H9 (cell line): ENCODE measurements around the gene SLC35A2. TPM values are rescaled to one million over a fixed set of nuclear protein-coding genes. Genes with fewer than 3 reads are reported as not detected.

Experiments used
- DNase-seq: peaks from one replicate; pipeline ENCODE4 v3.0.0-alpha.2; 2017
- H2AFZ ChIP-seq: one replicate; pipeline ENCODE4 v1.6.1; 2013; ENCODE audit warnings: mild to moderate bottlenecking, low read length, control low read depth, moderate library complexity
- H2AK5ac ChIP-seq: 2 replicates; pipeline ENCODE4 v1.6.1; 2013; ENCODE audit warnings: low read length, control low read depth, mixed read lengths; ENCODE audit not compliant: insufficient read length
- H2BK120ac ChIP-seq: one replicate; pipeline ENCODE4 v1.6.1; 2013; ENCODE audit warnings: low read depth, mild to moderate bottlenecking, low read length, control low read depth, inconsistent platforms; ENCODE audit not compliant: poor library complexity, severe bottlenecking
- H2BK12ac ChIP-seq: 2 replicates; pipeline ENCODE4 v1.6.1; 2013; ENCODE audit warnings: low read length, control low read depth, mixed read lengths, low read depth; ENCODE audit not compliant: insufficient read length
- H2BK15ac ChIP-seq: 2 replicates; pipeline ENCODE4 v1.6.1; 2013; ENCODE audit warnings: low read depth, low read length, control low read depth
- H2BK20ac ChIP-seq: one replicate; pipeline ENCODE4 v1.6.1; 2013; ENCODE audit warnings: low read depth, mild to moderate bottlenecking, low read length, control low read depth, inconsistent platforms; ENCODE audit not compliant: poor library complexity, severe bottlenecking
- H2BK5ac ChIP-seq: 2 replicates; pipeline ENCODE4 v1.6.1; 2013; ENCODE audit warnings: low read length, control low read depth, mixed read lengths; ENCODE audit not compliant: insufficient read length
- H3K14ac ChIP-seq: 2 replicates; pipeline ENCODE4 v1.6.1; 2013; ENCODE audit warnings: low read length, control low read depth; ENCODE audit not compliant: insufficient read depth
- H3K18ac ChIP-seq: 2 replicates; pipeline ENCODE4 v1.6.1; 2013; ENCODE audit warnings: low read depth, mild to moderate bottlenecking, mixed read lengths, low read length, control low read depth; ENCODE audit not compliant: insufficient read length
- H3K23ac ChIP-seq: 2 replicates; pipeline ENCODE4 v1.6.1; 2013; ENCODE audit warnings: low read length, control low read depth, mixed read lengths, low read depth; ENCODE audit not compliant: insufficient read length
- H3K23me2 ChIP-seq: 2 replicates; pipeline ENCODE4 v1.6.1; 2013; ENCODE audit warnings: low read depth, mild to moderate bottlenecking, mixed read lengths, low read length, control low read depth; ENCODE audit not compliant: insufficient read length, poor library complexity, severe bottlenecking
- H3K27ac ChIP-seq: 2 replicates; pipeline ENCODE4 v1.5.1; 2013; ENCODE audit warnings: low read length, control low read depth, mixed read lengths, low read depth; ENCODE audit not compliant: insufficient read length
- H3K27me3 ChIP-seq: 2 replicates; pipeline ENCODE4 v1.6.1; 2013; ENCODE audit warnings: low read length, control low read depth, inconsistent platforms; ENCODE audit not compliant: insufficient read depth
- H3K4ac ChIP-seq: 2 replicates; pipeline ENCODE4 v1.6.1; 2013; ENCODE audit warnings: low read depth, mild to moderate bottlenecking, control low read depth, inconsistent platforms, low read length, moderate library complexity
- H3K4me1 ChIP-seq: 2 replicates; pipeline ENCODE4 v1.6.1; 2013; ENCODE audit warnings: low read length, control low read depth, inconsistent platforms; ENCODE audit not compliant: insufficient read depth
- H3K4me2 ChIP-seq: 2 replicates; pipeline ENCODE4 v1.6.1; 2013; ENCODE audit warnings: low read length, control low read depth, mixed read lengths; ENCODE audit not compliant: insufficient read length, insufficient read depth
- H3K56ac ChIP-seq: 2 replicates; pipeline ENCODE4 v1.6.1; 2013; ENCODE audit warnings: low read depth, mild to moderate bottlenecking, mixed read lengths, low read length, control low read depth; ENCODE audit not compliant: insufficient read length
- H3K79me1 ChIP-seq: 2 replicates; pipeline ENCODE4 v1.6.1; 2013; ENCODE audit warnings: low read depth, mild to moderate bottlenecking, moderate library complexity, low read length, control low read depth, inconsistent platforms; ENCODE audit not compliant: insufficient read depth, poor library complexity, severe bottlenecking
- H3K79me2 ChIP-seq: 2 replicates; pipeline ENCODE4 v1.6.1; 2013; ENCODE audit warnings: low read length, control low read depth, inconsistent platforms; ENCODE audit not compliant: insufficient read depth
- H3K9ac ChIP-seq: 2 replicates; pipeline ENCODE4 v1.6.1; 2013; ENCODE audit warnings: low read length, control low read depth, mixed read lengths; ENCODE audit not compliant: insufficient read length; ENCODE audit errors: extremely low read depth
- H3K9me3 ChIP-seq: one replicate; pipeline ENCODE4 v1.6.1; 2013; ENCODE audit warnings: low read depth, low read length, inconsistent platforms; ENCODE audit not compliant: control insufficient read depth
- H3T11ph ChIP-seq: one replicate; pipeline ENCODE4 v1.6.1; 2013; ENCODE audit warnings: mild to moderate bottlenecking, low read length, control low read depth, inconsistent platforms
- H4K20me1 ChIP-seq: one replicate; pipeline ENCODE4 v1.6.1; 2013; ENCODE audit not compliant: control insufficient read depth, insufficient read length, insufficient read depth
- H4K5ac ChIP-seq: 2 replicates; pipeline ENCODE4 v1.6.1; 2013; ENCODE audit warnings: low read depth, mild to moderate bottlenecking, mixed read lengths, low read length, control low read depth; ENCODE audit not compliant: insufficient read length
- H4K8ac ChIP-seq: replicated peaks from 2 replicates; pipeline ENCODE4 v1.6.1; 2013; ENCODE audit warnings: low read length, control low read depth, mixed read lengths, low read depth; ENCODE audit not compliant: insufficient read length
- H4K91ac ChIP-seq: 2 replicates; pipeline ENCODE4 v1.6.1; 2013; ENCODE audit warnings: low read depth, mild to moderate bottlenecking, moderate library complexity, mixed read lengths, low read length, control low read depth; ENCODE audit not compliant: insufficient read length
- H3K27ac Mint-ChIP-seq, 3 experiments: 2 replicates in 2 of 3; 3 replicates in 1 of 3; pipeline ENCODE4 v1.8.0; 2020 to 2021; ENCODE audit warnings: mixed read lengths in 3 of 3, mild to moderate bottlenecking in 1 of 3, moderate library complexity in 1 of 3
- H3K27me3 Mint-ChIP-seq: 2 replicates; pipeline ENCODE4 v1.8.0; 2021; ENCODE audit warnings: low read depth, mild to moderate bottlenecking, moderate library complexity, mixed read lengths
- H3K36me3 Mint-ChIP-seq, 3 experiments: 2 replicates in 2 of 3; 3 replicates in 1 of 3; pipeline ENCODE4 v1.8.0; 2020 to 2021; ENCODE audit warnings: low read depth in 3 of 3, mixed read lengths in 3 of 3; ENCODE audit not compliant: insufficient read depth in 1 of 3
- H3K4me1 Mint-ChIP-seq, 2 experiments: 2 replicates each; pipeline ENCODE4 v1.8.0; 2020; ENCODE audit warnings: mixed read lengths in 2 of 2
- H3K4me3 Mint-ChIP-seq, 2 experiments: 2 replicates in 1 of 2; 3 replicates in 1 of 2; pipeline ENCODE4 v1.8.0; 2020 to 2021; ENCODE audit warnings: mild to moderate bottlenecking in 2 of 2, mixed read lengths in 2 of 2, moderate library complexity in 1 of 2
- H3K9me3 Mint-ChIP-seq, 2 experiments: 2 replicates in 1 of 2; 3 replicates in 1 of 2; pipeline ENCODE4 v1.8.0; 2020; ENCODE audit warnings: mild to moderate bottlenecking in 2 of 2, mixed read lengths in 2 of 2, moderate library complexity in 1 of 2
- WGBS: extraction: QIAGEN DNeasy Blood & Tissue Kit; methylation state at CpG from one replicate; pipeline ENCODE4 v1.1.7; 2013; ENCODE audit warnings: missing lambda C conversion rate, low lambda C conversion rate, mixed read lengths; ENCODE audit not compliant: insufficient read length; ENCODE audit errors: extremely low coverage; 5-methylcytosine and 5-hydroxymethylcytosine counted together
- total RNA-seq: library from RNA; stranded (reverse); gene quantifications from 2 replicates; pipeline ENCODE4 v1.2.1, GENCODE V29; 2021
- TF ChIP-seq, protein P1 (sequence below): fragments of 200-600 bp; sonication (generic); conservative IDR thresholded peaks from 3 replicates; pipeline ENCODE4 v1.8.0; 2021; ENCODE audit warnings: antibody characterized with exemption, mild to moderate bottlenecking

The SLC35A2 gene
- total RNA-seq, 1 experiment from 2014 or later, result 32.9 TPM

DNA sequence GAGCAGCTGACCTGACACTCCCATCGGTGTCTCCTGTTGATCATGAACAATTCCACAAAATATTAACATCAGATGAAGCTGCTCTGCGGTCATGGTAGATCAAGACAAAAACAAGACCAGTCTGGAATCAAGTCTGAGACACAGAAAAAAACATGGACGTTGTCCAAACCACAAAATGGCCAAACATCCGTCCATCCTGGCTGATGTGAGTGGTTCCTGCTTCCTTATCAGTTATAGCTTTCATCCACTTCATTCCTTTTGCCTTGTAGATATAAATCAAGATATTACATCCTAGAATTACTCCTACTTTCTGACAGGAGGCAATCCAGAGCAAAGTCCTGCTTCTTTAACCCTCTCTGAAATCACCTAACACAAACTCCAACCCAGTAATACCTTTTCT, 47.2 kb downstream of the SLC35A2 start:
- Histone ChIP-seq H2BK5ac (no peak overlapping the region), H2AK5ac (no peak overlapping the region), H4K8ac (no peak overlapping the region), H2BK20ac (no peak overlapping the region), H3K79me2 (no peaks in the 10 kb centered on the region), H3K4me1 (no peaks in the 10 kb centered on the region), H3K9me3 (peaks cover 4% of the 10 kb centered on the region), H4K91ac (no peak overlapping the region), H3K23ac (no peak overlapping the region), H3K56ac (no peak overlapping the region), H4K5ac (no peak overlapping the region), H2BK120ac (no peak overlapping the region), H3K14ac (no peak overlapping the region), H3K18ac (no peak overlapping the region), H3K27me3 (no peaks in the 10 kb centered on the region), H2AFZ (no peak overlapping the region), H3K4me2 (no peak overlapping the region), H3T11ph (no peak overlapping the region), H3K4ac (no peak overlapping the region), H3K9ac (no peak overlapping the region), H3K79me1 (no peaks in the 10 kb centered on the region), H2BK12ac (no peak overlapping the region), H4K20me1 (no peaks in the 10 kb centered on the region), H2BK15ac (no peak overlapping the region), H3K27ac (no peak overlapping the region), H3K23me2 (no peaks in the 10 kb centered on the region)
- no peak overlapping the region for H3K27ac Mint-ChIP-seq
- no CpG with 5 or more reads among the region's 4 CpGs for WGBS
- H3K9me3 Mint-ChIP-seq, result peaks cover 64 to 79% of the 10 kb centered on the region in 2 experiments
- H3K4me3 Mint-ChIP-seq, result no peak overlapping the region
- peaks cover 10% of the 10 kb centered on the region for H3K27me3 Mint-ChIP-seq
- peaks cover 0 to 7% of the 10 kb centered on the region in 2 experiments; a peak in 1 of 4 replicates for H3K4me1 Mint-ChIP-seq
- TF ChIP-seq, protein P1, sequence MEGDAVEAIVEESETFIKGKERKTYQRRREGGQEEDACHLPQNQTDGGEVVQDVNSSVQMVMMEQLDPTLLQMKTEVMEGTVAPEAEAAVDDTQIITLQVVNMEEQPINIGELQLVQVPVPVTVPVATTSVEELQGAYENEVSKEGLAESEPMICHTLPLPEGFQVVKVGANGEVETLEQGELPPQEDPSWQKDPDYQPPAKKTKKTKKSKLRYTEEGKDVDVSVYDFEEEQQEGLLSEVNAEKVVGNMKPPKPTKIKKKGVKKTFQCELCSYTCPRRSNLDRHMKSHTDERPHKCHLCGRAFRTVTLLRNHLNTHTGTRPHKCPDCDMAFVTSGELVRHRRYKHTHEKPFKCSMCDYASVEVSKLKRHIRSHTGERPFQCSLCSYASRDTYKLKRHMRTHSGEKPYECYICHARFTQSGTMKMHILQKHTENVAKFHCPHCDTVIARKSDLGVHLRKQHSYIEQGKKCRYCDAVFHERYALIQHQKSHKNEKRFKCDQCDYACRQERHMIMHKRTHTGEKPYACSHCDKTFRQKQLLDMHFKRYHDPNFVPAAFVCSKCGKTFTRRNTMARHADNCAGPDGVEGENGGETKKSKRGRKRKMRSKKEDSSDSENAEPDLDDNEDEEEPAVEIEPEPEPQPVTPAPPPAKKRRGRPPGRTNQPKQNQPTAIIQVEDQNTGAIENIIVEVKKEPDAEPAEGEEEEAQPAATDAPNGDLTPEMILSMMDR, result no peak
- no peak for DNase-seq
- H3K36me3 Mint-ChIP-seq, result no peaks in the 10 kb centered on the region; a peak in 2 of 7 replicates
